GM19351 (cell line): ENCODE results near the gene ELF4.
"Not testable (repeated sequence)": the region's sequence is repeated elsewhere in the genome, so short reads cannot be mapped to it uniquely, and the experiment has no call there.

Experiments
- ATAC-seq: cut with Tn5 transposase; IDR thresholded peaks from one replicate; pipeline ENCODE4 v1.9.1; 2021; ENCODE audit warnings: mild to moderate bottlenecking, moderate library complexity; ENCODE audit not compliant: unreplicated experiment

ELF4 gene

DNA sequence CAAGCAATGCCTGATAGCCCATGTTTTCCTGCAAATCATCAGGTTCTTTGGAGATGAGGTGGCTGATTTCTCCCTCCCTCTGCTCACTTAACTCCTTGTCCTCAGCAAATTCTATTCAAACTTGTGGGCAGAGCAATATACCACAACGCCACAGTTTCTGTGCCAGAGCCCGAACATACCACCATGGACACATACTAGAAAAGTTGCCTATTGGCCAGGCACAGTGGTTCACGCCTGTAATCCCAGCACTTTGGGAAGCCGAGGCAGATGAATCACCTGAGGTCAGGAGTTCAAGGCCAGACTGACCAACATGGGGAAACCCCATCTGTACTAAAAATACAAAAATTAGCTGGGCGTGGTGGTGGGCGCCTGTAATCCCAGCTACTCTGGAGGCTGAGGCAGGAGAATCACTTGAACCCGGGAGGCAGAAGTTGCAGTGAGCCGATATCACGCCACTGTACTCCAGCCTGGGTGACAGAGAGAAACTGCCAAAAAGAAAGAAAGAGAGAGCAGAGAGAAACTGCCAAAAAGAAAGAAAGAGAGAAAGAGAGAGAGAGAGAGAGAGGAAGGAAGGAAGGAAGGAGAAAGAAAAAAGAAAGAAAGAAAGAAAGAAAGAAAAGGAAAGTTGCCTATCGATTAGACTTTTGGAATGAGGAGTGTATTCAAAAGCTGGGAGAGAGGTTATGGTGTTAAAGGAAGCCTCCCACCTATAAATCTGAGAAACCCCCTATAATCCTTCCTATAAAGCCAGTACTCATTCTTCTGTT is 5.0 kb upstream of the ELF4 start:
- not testable (repeated sequence) for ATAC-seq

DNA sequence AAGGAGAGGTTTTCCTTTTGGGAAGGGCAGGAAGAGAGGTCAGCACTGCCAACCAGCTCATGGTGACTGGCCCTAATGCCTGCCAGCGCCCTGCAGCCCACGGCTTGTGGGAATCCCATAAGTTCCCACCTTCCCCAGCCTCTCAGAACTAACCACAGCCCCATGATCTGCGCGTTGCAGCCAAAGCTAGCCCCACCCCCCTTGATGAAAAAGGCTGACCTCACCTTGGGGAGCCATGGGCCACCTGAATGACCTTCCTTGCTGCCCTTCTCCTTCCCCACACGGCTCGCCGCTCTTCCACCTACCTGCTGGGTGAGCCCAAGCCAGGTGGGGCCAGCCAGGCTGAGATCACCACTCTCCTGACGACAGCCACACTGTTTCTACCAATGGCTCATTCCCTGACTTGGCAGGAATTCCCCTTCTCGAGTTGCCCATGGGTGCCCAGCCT is 3.9 kb upstream of the ELF4 start:
- no peak for ATAC-seq

DNA sequence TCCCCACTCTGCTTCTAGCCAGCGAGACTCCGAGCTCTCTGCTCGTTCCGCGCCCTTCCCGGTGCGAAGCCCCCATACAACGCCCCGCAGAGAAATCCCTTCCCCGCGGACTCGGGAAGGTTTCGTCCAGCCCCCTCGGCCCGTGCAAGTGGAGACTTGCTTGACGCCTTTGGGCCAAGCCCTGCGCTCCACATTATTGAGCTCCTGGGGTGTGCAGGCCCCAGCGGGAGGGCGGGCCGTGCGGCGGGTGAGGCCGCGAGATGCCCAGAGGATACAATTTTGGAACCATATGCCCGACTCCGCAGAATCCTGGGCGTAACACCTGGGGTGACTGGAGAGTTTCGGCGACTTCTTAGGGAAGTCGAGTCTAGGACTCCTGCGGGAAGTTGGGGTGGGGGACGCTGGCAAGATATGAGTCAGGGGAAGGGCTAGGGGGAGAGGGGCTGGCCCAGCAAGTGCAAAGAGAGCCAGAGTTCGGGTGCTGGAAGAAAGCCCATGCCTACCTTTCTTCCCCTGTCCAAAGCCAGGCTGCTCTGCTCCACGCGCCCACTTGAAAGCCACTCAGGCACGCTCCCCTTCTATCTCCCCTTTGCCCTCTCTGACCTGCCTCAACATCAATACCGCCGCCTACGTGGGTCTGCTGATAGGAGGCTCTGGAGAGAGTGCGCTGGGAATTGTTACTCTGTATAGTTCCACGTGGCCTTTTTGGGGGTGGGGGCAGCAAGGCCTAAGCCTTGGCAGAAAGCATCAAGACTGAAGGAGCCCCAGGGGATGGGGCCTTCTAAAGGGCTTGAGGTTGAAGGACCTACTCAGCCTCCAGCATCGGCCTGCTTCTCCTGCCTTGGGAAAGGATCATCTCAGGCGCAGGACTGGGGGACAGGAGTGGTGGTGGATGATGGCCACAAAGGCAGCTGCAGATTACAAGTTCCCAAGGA is 1.2 kb upstream of the ELF4 start:
- no peak for ATAC-seq

DNA sequence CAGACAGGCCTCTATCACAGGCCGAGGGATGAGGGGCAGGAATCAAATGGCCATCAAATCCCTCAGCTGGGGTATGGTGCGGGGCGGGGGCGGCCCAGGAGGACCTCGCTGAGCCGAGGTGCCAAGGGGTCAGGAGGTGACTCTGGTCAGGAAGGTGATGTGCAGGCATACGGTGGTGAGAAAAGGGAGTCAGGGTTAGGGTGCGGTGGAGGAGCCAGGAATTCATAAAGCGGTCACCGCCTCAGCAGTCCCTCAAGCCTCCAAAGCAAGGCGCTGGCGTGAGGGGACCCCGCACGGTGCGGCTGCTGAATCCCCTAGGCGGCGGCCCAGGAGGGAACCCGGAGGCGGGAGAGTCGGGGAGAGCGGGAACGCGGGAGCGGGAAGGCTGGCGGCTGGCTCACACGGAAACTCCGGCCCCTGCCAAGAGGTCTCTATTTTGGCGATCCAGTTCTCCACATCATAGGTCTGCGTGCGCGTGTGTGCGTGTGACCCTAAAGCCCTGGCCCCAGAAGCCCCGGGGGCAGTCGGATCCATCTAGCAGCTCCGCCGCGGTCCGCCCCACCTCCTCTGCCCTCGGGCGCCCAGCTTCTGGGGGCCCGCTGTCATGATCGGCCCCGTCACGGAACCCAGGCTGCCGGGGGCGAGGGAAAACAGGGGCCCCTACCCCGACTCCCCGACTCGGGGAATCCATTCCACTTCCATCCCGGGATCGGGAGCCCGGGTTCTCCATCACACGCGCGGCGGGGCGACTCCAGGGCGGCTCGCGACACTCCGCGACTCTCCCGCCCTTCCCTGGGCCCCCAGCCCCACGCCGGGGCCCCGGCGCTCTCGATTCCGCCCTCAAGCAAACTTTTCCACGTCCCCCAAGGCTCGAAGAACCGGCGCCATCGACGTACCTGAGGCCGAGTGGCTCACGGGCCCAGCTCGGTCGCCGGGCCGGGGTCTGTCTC is 593 bp downstream of the ELF4 start:
- peak; percentile 3 for ATAC-seq

DNA sequence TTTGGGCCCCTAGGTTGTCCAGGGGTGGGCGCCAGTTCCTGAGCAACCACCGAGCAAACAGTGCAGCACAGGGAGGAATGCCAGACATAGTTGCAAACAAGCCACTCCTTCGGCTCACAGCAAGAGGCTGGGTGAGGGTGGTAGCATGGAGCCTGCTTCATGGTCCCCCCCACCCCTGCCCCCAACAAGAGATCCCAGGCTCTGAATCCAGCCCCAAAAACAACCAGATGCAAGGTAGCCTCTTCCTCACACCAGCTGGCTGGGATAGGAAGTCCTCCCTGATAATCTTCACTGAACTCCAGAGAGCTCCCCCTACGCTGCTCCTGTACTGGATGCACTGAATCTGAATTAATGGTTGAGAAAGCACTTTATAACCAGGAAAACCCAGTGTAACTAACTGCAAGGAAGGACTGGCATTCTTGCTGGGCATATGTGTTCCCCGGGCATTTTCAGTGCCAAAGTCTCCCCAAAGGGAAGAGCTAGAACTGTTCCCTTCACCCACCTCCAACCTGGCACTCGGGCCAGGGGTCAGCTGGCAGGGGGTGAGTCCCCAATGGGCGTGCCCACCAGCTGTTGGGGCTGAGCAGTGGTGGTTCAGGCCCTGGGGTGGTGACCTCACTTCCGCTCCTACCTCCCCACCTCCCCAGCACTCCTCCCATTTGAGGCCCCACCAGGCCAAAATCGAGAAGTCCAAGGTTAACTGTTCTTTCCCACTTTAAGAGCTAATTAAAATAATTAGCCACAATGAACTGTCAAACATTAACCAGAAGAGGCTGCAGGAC is 1.5 kb downstream of the ELF4 start:
- ATAC-seq, result peak; percentile 64

DNA sequence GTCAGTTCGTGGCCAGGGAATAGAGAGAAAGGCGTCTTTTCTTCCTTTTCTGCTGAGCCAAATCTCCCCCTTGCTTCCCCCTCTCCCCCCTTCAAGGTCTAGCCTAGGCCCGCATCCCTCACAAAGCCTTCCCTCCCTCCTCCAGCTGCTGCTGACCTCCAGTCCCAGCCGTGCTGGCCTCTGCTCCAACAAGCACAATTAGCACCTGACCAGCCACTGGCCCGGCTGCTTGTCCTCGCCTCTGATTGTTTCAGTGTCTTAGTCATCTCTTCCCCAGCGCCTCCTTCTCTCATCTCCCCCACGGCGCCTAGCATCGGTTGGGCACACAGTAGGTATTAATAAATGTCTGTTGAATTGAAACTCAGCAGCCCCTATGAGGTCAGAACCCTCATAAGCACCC is 4.2 kb downstream of the ELF4 start:
- ATAC-seq, result no peak

DNA sequence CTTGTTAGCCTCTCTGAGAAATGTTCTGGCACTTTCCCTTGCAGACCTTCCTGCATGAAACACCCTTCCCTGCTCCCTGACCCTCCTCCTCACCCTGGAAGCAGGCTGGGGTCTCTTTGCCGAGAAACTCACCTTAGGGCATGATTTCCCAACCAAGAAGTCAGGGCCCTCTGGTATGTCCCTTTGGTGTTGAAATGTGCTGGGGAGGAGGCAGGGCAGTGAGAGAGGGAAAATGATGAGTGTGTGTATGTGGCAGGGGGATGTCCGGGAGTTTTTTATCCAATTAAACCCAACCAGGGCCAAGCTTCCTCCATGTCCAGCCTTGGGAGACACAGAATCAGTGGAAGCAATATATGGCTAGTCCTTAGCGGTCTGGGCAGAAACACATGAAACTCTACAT is 5.1 kb downstream of the ELF4 start:
- no peak for ATAC-seq

DNA sequence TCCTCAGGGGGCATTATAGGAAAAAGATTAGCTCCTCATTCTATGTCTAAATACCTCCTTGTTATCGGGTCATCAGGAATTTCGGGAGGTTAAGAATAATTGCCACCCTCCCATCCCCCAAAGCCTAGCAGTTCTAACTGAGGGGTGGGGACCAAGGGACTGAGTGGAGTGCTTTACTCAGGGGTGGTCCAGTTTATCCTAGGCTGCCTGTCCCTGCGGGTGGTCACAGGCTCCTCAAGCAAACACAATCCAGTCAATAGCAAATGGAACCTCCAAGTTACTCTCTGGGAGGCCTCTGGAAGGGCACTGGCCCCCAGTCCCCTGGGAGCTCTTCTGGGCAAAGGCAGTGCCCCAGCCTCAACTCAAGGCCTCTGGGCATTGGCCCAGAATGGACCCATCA is 6.7 kb downstream of the ELF4 start:
- no peak for ATAC-seq

DNA sequence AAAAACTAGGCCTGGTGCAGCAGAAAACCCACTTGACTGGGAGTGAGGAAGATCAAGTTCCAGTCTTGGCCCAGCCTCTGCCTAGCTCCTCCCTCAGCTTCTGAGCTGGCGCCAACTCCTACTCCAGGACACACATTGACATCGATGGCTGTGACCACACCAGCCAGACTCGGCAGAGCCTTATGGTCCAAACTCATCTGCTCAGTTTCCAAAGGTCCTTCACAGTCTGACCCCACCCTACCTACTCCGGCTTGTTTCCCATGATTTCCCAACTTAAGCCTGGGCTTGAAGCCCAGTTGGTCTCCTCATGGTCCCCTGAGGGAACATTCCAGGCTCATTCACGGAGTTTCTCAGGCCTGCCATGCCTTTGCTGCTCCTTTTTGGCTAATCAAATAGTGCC is 10.1 kb downstream of the ELF4 start:
- no peak for ATAC-seq

DNA sequence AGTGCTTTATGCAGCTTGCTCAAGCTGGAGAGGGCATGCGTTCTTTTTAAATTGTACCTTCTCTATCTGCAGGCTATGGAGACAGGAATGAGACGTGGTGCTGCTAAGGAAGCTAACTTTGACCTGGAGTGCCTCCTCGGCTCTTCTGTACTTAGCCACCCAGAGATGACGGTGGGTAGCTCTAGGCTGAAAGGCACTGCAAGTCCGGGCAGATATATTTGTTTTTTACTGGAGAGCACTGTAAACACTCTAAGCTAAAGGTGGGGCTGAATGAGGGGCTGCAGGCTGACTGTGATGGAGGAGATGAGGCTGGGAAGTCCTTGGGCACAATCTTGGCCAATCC is 12.1 kb downstream of the ELF4 start:
- no peak for ATAC-seq

DNA sequence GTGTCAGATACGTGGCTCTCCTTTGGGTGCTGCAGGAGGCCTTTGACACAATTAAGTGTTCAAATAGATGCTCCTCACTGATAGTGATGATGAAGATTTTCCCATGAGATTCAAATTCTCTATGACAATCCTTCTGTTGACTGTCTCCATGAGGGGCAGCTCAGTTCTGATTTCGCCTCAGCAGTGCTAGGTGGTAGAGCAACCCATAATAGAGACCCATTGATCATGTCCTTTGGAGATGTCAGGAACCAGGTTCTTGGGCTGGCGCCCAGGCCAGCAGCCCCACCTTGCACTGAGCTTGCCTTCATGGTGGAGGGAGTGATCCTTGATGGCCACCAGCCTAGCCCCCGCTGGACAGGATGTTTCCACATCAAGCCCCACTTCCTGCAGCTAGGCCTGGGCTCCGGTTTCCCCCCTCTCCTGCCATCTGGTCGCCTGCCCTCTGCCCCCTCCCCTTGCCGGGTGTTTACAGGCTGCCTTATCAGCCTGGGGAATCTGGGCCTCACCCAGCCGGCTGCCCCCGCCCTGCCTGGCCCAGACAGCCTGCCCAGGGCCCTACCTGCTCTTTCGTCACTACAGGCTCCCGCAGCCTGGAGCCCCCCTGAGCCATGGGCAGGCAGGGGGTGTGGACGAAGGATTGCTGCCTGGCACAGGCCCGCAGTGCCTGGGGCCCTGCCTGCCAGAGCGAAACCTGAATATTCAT is 12.6 kb downstream of the ELF4 start:
- ATAC-seq, result no peak

DNA sequence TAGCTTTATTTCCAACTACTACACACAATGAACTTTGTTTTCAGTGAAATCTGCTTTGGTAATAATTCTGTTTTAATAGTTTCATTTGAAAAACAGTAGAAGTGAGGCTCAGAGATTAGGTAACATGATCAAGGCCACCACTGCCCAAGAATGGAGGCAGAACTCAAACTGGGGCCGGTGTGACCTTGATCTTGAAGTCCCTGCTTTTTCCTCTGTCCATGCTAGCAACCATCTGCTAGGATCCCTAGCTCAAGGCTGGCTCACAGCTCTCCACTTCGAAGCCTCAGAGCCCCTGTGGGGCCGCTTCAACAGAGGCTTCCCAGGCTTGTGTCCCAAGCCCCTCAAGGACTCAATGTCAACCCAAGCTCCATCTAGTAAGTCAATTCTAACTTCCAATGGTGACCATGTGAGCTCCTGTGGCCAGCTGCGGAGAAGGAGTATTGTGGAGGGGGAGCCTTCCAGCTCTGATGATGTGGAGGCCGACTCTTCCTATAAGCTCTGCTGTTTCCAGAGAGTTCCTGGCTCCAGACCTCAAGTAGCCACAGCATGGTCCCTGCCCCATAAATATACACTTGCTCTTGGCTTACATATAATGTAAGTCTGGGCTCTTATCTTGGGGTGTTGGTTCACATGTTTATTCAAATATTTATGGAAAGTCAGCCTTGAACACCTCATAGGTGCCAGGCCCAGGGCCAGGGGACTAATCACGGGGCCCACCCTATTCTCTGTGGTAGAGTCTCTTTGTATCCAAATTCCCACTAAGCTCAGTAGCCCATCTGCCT is 14.9 kb downstream of the ELF4 start:
- ATAC-seq, result no peak

DNA sequence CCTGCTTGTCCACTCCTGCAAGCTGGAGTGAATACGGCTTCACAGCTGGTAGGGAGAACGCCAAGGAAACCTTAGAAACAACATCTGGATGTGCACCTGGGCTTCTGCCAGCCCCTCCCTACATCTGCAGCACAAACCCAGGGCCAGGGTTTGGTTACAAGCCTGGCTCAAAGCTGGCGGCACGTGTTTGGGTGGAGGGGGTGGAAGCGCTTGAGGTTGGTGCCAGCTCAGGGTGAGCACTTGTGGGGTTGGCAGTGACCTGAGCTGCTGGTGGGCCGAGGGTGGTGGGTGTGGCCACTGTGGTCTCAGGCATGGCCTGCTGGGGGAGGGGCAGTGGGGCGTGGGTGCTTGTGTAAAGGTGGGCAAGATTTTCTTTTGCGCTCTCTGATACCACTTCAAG is 15.6 kb downstream of the ELF4 start:
- ATAC-seq, result no peak

DNA sequence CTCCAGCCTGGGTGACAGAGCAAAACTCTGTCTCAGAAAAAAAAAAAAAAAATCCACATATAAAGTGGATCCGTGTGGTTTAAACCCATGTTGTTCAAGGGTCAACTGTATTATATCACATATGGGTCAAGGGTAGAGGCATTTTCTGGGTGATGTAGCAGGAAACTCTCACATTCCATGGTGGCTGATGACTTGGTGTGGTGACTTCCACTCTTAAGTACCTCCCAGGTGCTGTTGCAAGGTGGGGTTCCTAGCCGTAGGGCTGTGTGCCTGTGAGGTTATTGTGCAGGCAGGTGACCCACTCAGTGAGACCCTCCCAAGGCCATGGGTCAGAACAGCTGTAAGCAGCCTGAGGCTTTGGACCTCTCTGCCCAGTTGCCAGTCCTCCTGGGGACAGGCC is 17.0 kb downstream of the ELF4 start:
- no peak for ATAC-seq

DNA sequence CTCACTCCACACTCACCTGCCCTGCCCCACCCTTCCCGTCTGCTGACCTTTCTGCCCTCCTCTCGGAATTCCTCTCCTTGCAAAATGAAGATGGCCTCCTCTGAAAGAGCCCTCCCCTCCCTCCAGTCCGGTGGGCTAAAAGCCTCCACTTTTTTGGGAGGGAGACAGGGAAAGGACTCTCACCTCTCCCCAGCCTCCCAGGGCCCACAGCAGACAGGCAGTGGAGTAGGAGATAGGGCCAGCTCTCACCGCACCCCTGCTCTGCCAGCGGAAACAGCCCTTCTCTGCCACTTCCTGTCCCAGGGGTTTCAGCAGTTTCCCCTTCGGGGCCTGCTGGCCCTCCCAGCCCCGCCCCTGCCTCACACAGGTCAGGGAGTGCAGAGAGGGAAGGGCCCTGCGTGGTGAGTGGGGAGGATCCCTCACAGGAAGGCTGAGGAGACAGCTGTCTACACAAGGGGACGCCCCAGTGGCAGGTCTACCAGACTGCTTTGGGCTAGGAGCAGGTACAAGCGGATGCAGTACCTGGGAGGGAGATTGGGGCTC is 18.2 kb downstream of the ELF4 start:
- ATAC-seq, result peak; percentile 98

DNA sequence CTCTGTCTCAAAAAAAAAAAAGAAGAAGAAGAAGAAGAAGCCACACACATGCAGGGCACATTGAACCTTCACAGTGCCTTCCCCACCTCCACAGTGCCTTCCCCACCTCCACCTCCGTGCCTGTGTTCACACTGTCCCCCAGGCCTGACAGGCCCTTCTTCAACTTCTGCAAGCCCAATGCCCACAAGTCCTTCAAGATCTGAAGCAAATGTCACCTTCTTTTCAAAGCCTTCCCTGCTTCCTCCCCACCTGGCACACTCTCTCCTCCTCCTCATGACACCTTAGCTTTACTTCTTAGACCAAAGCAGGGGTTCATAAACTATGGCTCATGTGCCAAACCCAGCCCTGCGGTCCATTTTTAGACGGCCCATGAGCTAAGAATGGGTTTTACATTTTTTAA is 19.9 kb downstream of the ELF4 start:
- ATAC-seq, result no peak

DNA sequence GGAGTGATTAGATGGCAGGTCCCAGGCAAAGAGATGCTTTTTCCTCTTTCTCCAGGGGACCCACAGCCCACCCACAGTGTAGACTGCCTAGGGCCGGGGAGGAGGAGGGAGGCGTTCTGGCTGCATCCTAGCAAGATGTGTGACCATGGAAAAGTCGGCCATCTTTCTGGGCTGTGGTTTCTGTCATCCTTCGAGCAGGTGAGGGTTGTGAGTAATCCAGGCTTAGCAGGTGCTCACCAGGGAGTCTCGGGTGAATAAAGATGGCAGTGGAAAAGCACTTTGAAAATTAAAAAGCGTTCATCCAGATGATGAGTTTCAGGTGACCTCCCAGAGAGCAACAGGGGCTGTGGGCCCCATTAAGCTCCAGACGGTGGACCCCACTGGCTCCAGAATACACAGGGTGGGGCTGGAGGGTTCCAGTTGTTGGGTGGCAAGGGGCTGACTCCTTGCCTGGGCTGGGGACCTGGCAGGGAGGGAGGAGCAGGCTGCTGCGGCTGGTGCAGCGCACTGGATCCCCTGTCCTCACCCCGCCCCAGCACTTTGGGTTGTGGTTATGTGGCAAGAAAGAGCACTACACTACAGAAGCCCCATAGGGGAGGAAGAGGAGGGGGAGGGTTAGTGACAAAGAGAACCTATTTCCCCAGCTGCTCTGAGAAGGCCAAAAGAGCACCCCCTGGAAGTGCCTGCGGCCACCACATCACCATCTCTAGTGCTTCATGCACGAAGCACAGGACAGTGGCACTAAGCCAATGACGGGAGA is 23.7 kb downstream of the ELF4 start:
- peak; percentile 34 for ATAC-seq
